ENCODE data around the gene CDH23.

CDH23 gene

DNA sequence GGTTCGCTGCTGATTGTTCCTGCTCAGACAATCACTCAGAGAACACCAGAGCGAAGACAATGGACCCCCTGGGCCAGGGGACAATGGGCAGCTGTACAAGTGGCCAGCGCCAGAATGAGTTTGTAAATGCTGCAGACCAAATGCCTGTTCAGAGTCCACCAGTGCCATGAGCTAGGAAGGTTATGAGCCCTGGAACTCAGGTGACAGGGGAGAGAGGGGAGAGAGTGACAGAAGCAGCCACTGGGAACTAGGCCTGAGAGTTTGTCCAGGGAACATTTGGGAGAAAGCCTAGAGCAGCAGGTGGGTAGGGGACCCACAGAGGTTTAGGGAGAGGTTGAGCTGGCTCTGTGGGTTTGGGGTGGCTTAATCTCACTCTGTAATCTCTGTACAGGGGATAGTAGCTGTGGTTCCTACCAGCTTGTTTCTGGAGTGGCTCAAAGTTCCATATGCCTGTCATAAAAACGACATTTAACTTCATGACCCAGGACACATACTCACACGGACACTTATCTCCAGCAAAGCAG lies 262.5 kb downstream of the CDH23 start:
- in situ Hi-C loops (cut with HindIII; ENCODE audit: low sequenced_read_pairs) = no loop called here
- H3K4me3 ChIP-seq (ENCODE audit: low read depth, low read length) = no peak overlapping the region
- TF ChIP-seq, protein P1, sequence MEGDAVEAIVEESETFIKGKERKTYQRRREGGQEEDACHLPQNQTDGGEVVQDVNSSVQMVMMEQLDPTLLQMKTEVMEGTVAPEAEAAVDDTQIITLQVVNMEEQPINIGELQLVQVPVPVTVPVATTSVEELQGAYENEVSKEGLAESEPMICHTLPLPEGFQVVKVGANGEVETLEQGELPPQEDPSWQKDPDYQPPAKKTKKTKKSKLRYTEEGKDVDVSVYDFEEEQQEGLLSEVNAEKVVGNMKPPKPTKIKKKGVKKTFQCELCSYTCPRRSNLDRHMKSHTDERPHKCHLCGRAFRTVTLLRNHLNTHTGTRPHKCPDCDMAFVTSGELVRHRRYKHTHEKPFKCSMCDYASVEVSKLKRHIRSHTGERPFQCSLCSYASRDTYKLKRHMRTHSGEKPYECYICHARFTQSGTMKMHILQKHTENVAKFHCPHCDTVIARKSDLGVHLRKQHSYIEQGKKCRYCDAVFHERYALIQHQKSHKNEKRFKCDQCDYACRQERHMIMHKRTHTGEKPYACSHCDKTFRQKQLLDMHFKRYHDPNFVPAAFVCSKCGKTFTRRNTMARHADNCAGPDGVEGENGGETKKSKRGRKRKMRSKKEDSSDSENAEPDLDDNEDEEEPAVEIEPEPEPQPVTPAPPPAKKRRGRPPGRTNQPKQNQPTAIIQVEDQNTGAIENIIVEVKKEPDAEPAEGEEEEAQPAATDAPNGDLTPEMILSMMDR (IDR thresholded peaks at IDR 0.05; ENCODE audit: low read depth, low read length) = no peak
- no peak for DNase-seq (ENCODE audit: low read depth, low spot score)

- TF ChIP-seq, protein P1 (IDR thresholded peaks at IDR 0.05; ENCODE audit: low read depth, low read length) = no peak
- DNase-seq (ENCODE audit: low read depth, low spot score) = no peak
- in situ Hi-C loops (cut with HindIII; ENCODE audit: low sequenced_read_pairs) = no loop called here
- H3K4me3 ChIP-seq (ENCODE audit: low read depth, low read length) = no peak overlapping the region
Observed at GRCh38 chr10:71659737-71660136, 263.0 kb downstream of the CDH23 start.

DNA sequence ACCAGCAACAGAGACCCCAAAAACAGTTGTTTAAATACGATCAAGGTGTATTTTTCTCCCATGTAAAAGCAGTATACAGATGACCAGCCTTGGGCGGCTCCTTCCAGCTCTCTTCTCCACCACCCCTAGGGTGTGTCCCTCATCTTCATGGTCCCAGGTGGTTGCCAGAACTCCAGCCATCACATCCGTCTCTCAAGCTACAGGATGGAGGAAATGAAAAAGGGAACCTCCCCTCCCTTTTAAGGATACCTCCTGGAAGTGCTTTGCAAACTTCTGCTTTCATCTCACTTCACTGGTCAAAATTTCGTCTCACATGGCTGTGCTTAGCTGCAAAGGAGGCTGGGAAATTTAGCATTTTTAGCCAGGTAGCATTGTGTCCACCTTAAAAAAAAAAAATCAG lies 263.6 kb downstream of the CDH23 start:
- TF ChIP-seq, protein P1 (IDR thresholded peaks at IDR 0.05; ENCODE audit: low read depth, low read length) = no peak

DNA sequence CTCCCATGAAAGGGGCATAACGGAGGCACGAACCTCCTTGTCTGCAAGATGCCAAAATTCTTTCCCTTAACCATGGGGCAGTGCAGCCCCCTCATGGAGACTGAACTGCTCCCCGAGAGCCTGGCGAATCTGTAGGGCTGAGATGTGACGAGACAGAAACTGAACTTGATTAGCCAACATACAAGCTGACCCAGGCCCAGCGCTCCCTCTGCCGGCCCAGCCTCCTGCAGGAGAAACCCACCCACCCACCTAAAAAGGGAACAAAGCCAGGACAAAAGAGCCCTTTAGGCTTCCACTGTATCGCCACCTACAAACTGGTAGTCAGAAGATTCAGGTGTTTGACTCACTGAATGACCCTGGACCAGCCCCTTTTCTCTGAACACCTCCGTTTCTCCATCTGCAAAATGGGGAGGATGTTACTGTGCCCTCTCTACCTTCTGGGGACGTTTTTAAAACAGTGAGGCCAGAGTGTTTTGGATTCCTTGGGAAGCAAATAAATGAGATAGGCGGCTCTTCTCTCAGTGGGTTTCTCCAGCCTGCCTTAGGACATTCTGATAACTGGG lies 264.4 kb downstream of the CDH23 start:
- TF ChIP-seq, protein P1 (IDR thresholded peaks at IDR 0.05; ENCODE audit: low read depth, low read length) = no peak
- no peak for DNase-seq (ENCODE audit: low read depth, low spot score)
- H3K4me3 ChIP-seq (ENCODE audit: low read depth, low read length) = no peak overlapping the region
- in situ Hi-C loops (cut with HindIII; ENCODE audit: low sequenced_read_pairs) = no loop called here

More for the DNA sequence above, 263.6 kb downstream of the CDH23 start:
- DNase-seq (ENCODE audit: low read depth, low spot score) = no peak
- in situ Hi-C loops (cut with HindIII; ENCODE audit: low sequenced_read_pairs) = no loop called here
- no peak overlapping the region for H3K4me3 ChIP-seq (ENCODE audit: low read depth, low read length)

DNA sequence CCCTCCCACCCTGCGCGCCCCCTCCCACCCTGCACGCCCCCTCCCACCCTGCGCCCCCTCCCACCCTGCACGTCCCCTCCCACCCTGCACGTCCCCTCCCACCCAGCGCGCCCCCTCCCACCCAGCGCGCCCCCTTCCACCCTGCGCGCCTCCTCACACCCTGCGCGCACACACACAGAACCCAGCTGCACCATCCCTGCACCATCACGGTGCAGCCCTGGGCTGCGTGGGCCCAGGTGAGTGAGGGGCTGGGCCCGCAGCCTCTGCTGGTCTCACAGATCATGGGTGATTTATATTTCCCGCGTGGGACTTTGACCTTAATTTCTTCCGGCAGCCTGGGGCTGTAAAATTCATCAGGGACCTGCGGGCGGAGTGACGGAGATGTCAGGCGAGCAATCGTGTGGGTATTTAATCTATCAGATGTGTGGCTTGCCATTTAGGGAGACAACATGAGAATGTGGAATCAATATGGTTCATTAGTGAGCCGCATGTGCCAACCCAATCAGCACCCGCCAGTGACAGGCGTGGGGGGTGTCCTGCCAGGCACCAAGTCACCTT lies 265.1 kb downstream of the CDH23 start:
- TF ChIP-seq, protein P1 (IDR thresholded peaks at IDR 0.05; ENCODE audit: low read depth, low read length) = no peak
- H3K4me3 ChIP-seq (ENCODE audit: low read depth, low read length) = no peak overlapping the region
- in situ Hi-C loops (cut with HindIII; ENCODE audit: low sequenced_read_pairs) = no loop called here
- DNase-seq (ENCODE audit: low read depth, low spot score) = no peak

DNA sequence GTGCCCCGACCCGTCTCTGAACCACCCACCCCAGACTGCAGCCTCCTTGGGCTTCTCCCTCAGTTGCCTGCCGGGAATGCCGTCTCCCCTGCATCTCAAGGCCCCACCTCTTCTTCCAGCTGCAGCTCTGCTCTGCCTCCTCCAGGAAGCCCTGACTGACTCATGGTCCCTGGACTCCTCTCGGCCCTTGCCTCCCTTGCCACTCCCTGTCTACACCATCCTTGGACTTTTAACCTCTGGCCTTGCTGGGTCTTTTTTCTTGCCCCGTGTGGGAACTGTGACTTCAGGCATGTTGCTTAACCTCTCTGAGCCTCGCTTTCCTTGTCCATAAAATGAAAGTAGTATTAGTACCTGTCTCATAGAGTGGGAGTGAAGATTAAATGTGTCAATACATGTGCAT lies 266.6 kb downstream of the CDH23 start:
- H3K4me3 ChIP-seq (ENCODE audit: low read depth, low read length) = no peak overlapping the region
- no peak for DNase-seq (ENCODE audit: low read depth, low spot score)
- in situ Hi-C loops (cut with HindIII; ENCODE audit: low sequenced_read_pairs) = no loop called here
- TF ChIP-seq, protein P1 (IDR thresholded peaks at IDR 0.05; ENCODE audit: low read depth, low read length) = no peak

All from astrocyte of the spinal cord (primary cell).